Epithelial cell of proximal tubule (primary cell): ENCODE data around the gene RALGAPA2. TPM values are rescaled to one million over a fixed set of nuclear protein-coding genes. Genes with fewer than 3 reads are reported as not detected.

Source experiments
- DNase-seq: peaks from one replicate; pipeline ENCODE4 v3.0.0-alpha.2; 2011; ENCODE audit warnings: low read depth
- H3K4me3 ChIP-seq: 2 replicates; pipeline ENCODE4 v1.5.1; 2011; ENCODE audit warnings: low read depth, mild to moderate bottlenecking, low read length
- total RNA-seq: library from RNA; depleted of rRNA; stranded (reverse); fragments of >200 nt; gene quantifications from 2 replicates; pipeline ENCODE4 v1.2.3, GENCODE V29; 2015
- TF ChIP-seq, protein P1 (sequence below): conservative IDR thresholded peaks from 2 replicates; pipeline ENCODE4 v1.5.1; 2012; ENCODE audit warnings: low read depth, mild to moderate bottlenecking, low read length

RALGAPA2 gene
- total RNA-seq, 1 donor from 2014 or later: 13.8 TPM

DNA sequence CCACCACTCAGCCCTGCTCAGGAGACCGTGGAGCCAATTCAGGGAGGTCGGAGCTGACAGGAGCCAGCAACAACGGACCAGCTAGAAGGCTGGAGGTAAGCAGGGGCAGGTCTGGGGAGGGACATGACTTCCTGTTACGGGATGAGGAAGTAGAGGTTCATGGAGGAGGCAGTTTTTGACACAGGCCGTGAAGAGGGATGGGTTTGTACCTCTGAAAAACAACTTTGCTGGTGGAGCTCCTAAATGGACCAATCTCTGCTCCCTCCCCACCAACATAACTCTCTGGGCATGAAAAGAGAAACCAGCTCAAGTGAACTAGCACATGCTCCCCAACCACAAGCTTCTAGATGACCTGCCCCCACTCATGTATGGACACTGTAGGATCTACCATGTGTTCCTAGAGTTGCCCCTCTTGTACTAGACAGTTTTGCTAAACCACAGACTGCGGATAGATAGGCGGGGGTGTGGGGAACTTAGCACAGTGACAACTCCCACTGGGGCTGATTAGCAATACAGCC, 31.4 kb downstream of the RALGAPA2 start:
- DNase-seq: no peak
- TF ChIP-seq, protein P1, sequence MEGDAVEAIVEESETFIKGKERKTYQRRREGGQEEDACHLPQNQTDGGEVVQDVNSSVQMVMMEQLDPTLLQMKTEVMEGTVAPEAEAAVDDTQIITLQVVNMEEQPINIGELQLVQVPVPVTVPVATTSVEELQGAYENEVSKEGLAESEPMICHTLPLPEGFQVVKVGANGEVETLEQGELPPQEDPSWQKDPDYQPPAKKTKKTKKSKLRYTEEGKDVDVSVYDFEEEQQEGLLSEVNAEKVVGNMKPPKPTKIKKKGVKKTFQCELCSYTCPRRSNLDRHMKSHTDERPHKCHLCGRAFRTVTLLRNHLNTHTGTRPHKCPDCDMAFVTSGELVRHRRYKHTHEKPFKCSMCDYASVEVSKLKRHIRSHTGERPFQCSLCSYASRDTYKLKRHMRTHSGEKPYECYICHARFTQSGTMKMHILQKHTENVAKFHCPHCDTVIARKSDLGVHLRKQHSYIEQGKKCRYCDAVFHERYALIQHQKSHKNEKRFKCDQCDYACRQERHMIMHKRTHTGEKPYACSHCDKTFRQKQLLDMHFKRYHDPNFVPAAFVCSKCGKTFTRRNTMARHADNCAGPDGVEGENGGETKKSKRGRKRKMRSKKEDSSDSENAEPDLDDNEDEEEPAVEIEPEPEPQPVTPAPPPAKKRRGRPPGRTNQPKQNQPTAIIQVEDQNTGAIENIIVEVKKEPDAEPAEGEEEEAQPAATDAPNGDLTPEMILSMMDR: no peak

DNA sequence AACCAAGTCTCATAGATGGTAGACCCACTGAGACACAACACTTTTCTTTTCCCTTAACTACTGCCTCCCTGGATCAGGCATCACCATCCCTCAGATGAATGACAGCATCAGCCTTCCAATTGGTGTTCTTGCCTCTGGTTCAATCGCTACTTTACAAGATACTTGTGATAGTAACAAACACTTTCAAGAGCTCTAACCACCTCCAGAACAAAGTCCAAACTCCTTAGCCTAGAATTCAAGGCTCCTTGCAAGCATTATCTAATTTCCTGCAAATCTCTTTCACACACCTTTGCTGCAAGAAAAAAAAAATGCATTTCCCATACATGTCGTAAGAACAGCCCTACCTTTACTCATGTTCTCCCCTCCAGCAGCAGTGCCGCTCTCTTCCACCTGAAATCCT, 33.1 kb downstream of the RALGAPA2 start:
- TF ChIP-seq, protein P1: no peak
- H3K4me3 ChIP-seq: no peak overlapping the region
- no peak for DNase-seq

More for the DNA sequence above, 31.4 kb downstream of the RALGAPA2 start:
- no peak overlapping the region for H3K4me3 ChIP-seq

DNA sequence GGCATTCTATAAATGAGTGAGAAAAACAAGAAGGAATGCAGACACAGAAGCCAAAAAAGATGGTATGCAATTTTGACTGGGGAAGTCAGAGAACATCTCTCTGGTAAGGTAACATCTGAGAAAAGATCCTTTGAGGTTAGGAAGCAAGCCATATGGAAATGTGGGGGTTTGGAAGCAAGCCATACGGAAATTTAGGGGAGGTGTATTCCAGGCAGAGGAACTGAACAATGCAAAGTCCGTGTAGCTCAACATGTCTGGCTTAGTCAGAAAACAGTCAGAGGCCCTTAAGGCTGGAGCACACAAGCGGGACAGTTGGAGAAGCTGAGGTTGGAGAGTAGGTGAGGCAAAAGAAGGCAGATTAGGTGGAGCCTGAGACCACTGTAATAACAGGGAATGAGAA, 35.3 kb downstream of the RALGAPA2 start:
- no peak overlapping the region for H3K4me3 ChIP-seq
- TF ChIP-seq, protein P1: no peak
- no peak for DNase-seq

DNA sequence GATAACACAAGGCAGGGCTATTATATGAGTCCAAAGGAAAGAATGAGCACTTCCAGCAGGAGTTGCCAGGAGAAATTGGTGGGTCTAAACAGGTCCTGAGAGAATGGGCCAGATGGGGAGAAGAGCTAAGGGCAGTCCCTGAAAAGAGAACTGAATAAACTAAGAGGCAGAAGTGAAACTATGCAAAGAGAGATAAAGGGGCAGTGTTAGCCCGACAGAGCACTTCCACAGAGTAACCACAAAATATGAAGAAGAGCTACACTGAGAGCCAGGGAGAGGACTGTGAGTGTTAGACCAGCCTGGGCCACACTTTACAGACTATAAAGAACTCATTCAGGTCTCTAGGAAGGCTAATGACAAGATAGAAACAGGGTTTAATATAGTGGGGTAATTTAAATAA, 43.8 kb downstream of the RALGAPA2 start:
- DNase-seq: no peak
- H3K4me3 ChIP-seq: no peak overlapping the region
- TF ChIP-seq, protein P1: no peak

DNA sequence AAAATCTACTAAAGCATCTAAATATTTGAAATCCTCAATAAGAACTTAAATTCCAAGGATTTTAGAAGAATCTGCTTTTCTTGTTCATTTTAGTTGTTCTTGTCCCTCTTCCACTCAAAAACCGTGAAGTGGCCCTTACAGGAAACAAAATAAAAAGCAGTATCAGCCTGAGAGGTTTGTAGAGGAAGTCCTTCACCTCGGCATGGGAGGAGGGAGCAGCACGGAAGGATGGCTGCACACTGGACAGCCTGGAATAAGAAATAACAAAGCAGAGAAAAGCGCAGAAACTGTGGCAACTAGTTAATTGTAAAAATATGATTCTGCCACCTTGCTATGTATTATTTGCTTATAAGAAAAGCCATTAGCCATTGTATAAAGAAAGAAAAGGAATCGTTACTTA, 46.1 kb downstream of the RALGAPA2 start:
- TF ChIP-seq, protein P1: no peak
- no peak for DNase-seq
- no peak overlapping the region for H3K4me3 ChIP-seq

DNA sequence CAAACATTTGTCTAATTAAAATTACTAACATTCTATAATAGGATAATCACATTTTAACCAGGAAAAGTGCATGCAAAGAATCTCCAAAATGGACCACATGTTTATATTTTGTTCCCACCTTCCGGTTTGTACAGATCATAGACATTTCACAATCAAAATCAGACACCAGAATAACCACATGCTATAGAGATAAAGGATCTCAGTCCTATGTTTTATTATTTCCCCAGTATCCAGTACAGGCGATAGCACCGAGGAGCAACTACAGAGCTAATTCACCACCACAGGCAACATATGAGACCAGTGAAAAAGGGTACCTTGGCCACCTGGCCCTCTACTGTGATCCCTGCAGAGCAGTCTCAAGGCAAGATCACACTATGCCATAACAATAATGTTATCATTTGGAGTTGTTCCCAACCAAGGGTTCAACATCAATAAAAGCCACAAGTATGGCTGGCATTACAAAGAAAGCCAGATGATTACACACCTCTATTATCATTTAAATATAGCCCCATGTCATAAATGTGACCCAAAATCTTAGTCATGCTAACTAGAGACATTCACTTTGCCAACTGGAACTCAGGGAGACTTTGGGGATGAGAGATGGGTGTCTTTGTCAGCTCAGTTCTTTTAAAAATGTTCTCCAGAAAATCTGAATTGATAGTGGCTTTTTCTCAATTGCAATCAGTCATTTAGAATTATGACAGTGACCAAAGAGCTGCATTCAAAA, 46.7 kb downstream of the RALGAPA2 start:
- DNase-seq: no peak
- H3K4me3 ChIP-seq: no peak overlapping the region
- TF ChIP-seq, protein P1: no peak
